Tibial nerve (tissue), 4 donors: ENCODE data around the gene FNBP1L.

Source experiments
- CTCF ChIP-seq, 5 experiments: fragments of 200-600 bp in 3 of 5; fragments of 450-650 bp in 2 of 5; sonication (generic) in 3 of 5; IDR thresholded peaks; one replicate each; pipeline ENCODE4 v1.5.1; 2016 to 2019; ENCODE audit warnings: antibody characterized with exemption in 5 of 5, mild to moderate bottlenecking in 3 of 5, moderate library complexity in 2 of 5
- EP300 ChIP-seq, 2 donors: sonication (generic); formaldehyde crosslinking; IDR thresholded peaks; one replicate each; pipeline ENCODE4 v1.6.1; 2017; ENCODE audit warnings: antibody characterized with exemption in 2 of 2, mild to moderate bottlenecking in 1 of 2

GRCh38 chr1:93587354-93587753 is 139.4 kb downstream of the FNBP1L start:
- no peak for TF ChIP-seq EP300 (IDR thresholded peaks at IDR 0.05)
- TF ChIP-seq CTCF (IDR thresholded peaks at IDR 0.05): no peak
